Neural cell (in vitro differentiated cells): ENCODE results near the gene NELL1.

Experiments
- TF ChIP-seq, protein P1 (sequence below): IDR thresholded peaks from 2 replicates; pipeline ENCODE4 v1.6.1; 2012; ENCODE audit warnings: borderline replicate concordance
- TF ChIP-seq, protein P2 (sequence below): fragments of 450-650 bp; IDR thresholded peaks from 2 replicates; pipeline ENCODE4 v1.5.1; 2014; ENCODE audit warnings: antibody characterized with exemption, mild to moderate bottlenecking, moderate library complexity; ENCODE audit not compliant: poor library complexity, severe bottlenecking

GRCh38 chr11:21615955-21616371 lies 946.6 kb downstream of the NELL1 start:
- TF ChIP-seq, protein P1, sequence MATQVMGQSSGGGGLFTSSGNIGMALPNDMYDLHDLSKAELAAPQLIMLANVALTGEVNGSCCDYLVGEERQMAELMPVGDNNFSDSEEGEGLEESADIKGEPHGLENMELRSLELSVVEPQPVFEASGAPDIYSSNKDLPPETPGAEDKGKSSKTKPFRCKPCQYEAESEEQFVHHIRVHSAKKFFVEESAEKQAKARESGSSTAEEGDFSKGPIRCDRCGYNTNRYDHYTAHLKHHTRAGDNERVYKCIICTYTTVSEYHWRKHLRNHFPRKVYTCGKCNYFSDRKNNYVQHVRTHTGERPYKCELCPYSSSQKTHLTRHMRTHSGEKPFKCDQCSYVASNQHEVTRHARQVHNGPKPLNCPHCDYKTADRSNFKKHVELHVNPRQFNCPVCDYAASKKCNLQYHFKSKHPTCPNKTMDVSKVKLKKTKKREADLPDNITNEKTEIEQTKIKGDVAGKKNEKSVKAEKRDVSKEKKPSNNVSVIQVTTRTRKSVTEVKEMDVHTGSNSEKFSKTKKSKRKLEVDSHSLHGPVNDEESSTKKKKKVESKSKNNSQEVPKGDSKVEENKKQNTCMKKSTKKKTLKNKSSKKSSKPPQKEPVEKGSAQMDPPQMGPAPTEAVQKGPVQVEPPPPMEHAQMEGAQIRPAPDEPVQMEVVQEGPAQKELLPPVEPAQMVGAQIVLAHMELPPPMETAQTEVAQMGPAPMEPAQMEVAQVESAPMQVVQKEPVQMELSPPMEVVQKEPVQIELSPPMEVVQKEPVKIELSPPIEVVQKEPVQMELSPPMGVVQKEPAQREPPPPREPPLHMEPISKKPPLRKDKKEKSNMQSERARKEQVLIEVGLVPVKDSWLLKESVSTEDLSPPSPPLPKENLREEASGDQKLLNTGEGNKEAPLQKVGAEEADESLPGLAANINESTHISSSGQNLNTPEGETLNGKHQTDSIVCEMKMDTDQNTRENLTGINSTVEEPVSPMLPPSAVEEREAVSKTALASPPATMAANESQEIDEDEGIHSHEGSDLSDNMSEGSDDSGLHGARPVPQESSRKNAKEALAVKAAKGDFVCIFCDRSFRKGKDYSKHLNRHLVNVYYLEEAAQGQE: no peak
- TF ChIP-seq, protein P2, sequence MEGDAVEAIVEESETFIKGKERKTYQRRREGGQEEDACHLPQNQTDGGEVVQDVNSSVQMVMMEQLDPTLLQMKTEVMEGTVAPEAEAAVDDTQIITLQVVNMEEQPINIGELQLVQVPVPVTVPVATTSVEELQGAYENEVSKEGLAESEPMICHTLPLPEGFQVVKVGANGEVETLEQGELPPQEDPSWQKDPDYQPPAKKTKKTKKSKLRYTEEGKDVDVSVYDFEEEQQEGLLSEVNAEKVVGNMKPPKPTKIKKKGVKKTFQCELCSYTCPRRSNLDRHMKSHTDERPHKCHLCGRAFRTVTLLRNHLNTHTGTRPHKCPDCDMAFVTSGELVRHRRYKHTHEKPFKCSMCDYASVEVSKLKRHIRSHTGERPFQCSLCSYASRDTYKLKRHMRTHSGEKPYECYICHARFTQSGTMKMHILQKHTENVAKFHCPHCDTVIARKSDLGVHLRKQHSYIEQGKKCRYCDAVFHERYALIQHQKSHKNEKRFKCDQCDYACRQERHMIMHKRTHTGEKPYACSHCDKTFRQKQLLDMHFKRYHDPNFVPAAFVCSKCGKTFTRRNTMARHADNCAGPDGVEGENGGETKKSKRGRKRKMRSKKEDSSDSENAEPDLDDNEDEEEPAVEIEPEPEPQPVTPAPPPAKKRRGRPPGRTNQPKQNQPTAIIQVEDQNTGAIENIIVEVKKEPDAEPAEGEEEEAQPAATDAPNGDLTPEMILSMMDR: no peak
